Retinal pigment epithelial cell (primary cell): ENCODE measurements around the gene SRP72.

Experiments used
- DNase-seq: peaks from one replicate; pipeline ENCODE4 v3.0.0-alpha.2; 2010; ENCODE audit warnings: low read depth
- H3K4me3 ChIP-seq: 2 replicates; pipeline ENCODE4 v1.5.1; 2011; ENCODE audit warnings: mild to moderate bottlenecking, low read length, control low read depth, moderate library complexity
- TF ChIP-seq, protein P1 (sequence below): conservative IDR thresholded peaks from 2 replicates; pipeline ENCODE4 v1.5.1; 2011; ENCODE audit warnings: low read depth, low read length, control low read depth, inconsistent platforms

Gene SRP72

DNA sequence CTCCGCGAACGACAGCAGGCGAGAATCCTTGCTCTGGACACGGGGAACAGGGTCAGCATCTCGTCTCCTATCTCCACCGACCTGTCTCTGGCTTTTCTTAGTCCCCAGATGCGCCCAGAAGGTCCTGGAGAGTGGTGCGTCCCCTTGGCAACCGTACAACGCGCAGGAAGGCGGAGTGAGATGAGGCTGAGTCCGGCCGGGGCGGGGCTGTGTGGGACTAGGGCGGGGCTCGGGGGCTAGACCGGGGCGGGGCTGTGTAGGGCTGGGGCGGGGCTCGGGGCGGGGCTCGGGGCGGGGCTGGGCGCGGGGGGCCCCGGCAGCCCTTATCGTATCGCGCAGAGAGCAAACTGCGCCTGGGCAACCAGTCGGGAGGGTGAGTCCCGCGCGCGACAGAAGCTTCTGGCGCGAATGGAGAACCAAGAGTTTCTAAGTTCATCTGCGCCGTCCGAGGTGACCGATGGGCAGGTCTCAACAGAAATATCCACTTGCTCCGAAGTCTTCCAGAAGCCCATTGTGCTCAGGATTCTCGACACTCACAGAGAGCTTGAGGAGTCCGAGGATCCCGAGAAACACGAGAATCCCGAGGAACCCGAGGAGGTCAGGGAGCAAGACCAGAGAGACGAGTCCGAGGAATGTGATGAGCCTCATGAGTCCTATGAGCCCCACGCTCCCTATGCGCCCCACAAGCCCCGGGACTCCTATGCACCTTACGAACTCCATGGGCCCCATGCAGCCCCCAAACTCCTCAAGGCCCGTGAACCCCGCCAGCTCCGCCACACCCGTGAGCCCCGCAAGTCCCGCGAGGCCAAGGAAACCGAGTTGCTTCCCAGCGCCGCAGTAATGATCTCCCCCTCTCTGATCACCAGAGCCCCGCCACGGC lies 63.1 kb downstream of the SRP72 start:
- peak; percentile 20 for DNase-seq
- peak overlapping the region; percentile 75 for H3K4me3 ChIP-seq
- TF ChIP-seq, protein P1, sequence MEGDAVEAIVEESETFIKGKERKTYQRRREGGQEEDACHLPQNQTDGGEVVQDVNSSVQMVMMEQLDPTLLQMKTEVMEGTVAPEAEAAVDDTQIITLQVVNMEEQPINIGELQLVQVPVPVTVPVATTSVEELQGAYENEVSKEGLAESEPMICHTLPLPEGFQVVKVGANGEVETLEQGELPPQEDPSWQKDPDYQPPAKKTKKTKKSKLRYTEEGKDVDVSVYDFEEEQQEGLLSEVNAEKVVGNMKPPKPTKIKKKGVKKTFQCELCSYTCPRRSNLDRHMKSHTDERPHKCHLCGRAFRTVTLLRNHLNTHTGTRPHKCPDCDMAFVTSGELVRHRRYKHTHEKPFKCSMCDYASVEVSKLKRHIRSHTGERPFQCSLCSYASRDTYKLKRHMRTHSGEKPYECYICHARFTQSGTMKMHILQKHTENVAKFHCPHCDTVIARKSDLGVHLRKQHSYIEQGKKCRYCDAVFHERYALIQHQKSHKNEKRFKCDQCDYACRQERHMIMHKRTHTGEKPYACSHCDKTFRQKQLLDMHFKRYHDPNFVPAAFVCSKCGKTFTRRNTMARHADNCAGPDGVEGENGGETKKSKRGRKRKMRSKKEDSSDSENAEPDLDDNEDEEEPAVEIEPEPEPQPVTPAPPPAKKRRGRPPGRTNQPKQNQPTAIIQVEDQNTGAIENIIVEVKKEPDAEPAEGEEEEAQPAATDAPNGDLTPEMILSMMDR, result no peak

DNA sequence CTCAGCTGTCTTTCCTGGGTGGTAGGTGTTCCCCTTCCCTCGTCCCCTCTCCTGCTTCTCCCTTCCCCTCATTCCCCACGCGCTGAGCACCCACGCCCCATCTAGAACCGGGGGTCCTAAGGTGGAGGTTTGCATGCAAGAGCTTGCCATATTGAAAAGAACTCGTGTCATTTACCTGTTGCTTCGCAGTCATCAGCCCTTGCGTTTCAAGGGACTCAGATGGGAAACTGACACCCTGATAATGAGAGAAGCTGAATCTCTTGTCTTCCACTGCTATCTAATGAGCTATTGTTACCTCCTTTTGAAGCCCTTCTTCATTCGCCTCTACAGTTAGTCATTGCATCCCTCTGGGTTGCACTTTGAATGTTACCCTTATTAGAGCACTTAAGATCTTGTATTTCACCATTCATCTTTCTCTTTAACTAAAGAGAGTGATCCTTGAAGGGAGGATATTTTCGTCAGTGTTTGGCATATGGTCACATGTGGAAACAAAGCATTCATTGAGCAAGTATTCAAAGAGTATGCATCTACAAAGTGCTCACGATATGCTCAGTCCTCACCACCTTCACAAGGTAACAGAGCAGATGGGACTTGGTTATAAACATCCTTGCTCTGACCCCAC lies 63.8 kb downstream of the SRP72 start:
- peak overlapping the region; percentile 75 for H3K4me3 ChIP-seq
- TF ChIP-seq, protein P1, result no peak
- no peak for DNase-seq

DNA sequence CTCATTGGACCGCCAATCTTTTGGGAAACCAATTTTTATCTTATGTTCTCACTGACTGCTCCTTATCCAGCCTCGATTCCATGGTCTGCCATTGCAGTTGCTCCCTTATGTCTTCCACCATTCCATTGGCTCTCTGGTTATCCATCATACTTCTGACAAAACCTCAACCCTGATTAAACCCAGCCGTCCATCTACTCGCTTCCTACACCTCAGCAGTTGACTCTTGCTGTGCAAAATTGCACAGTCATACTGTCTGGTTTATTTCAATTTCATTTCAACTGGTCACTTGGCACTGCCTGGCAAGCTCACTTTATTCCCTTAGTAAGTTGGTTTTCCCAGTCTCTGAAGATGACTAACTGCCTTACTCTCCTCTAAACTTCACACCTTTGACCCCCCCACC lies 64.4 kb downstream of the SRP72 start:
- no peak for DNase-seq
- TF ChIP-seq, protein P1, result no peak
- no peak overlapping the region for H3K4me3 ChIP-seq

DNA sequence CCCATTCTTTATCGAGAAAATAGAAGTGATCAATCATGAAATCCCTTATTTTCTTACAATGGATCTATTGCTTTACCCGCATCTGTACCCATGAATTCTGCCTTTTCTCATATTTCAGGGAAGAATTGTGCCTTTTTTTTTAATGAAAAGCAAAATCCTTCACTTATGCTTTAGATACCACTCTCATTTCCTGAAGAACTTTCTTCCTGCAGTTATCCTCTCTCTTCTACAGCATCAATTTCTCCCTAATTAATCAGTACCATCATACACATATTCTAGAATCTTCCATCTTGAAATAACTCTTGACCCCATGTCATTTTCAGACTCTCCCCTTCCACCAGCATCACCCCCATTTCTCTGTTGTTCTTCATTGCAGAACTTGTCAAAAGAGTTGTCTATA lies 64.8 kb downstream of the SRP72 start:
- no peak overlapping the region for H3K4me3 ChIP-seq
- DNase-seq, result no peak
- TF ChIP-seq, protein P1, result no peak

DNA sequence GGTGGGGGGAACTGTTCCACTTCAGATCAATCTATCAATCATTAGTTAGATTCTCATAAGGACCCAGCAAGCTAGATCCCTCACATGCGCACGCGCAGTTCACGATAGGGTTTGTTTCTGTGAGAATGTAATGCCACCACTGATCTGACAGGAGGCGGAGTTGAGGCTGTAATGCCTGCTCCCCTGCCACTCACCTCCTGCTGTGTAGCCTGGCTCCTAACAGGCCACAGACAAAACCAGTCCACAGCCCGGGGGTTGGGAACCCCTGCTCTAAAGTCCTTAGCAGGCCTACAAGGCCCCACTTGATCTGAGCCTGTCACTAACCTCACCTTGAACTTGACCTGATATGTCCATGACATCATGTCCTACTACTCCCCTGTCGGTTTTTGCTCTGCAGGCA lies 68.5 kb downstream of the SRP72 start:
- no peak for DNase-seq
- H3K4me3 ChIP-seq, result no peak overlapping the region
- TF ChIP-seq, protein P1, result no peak

DNA sequence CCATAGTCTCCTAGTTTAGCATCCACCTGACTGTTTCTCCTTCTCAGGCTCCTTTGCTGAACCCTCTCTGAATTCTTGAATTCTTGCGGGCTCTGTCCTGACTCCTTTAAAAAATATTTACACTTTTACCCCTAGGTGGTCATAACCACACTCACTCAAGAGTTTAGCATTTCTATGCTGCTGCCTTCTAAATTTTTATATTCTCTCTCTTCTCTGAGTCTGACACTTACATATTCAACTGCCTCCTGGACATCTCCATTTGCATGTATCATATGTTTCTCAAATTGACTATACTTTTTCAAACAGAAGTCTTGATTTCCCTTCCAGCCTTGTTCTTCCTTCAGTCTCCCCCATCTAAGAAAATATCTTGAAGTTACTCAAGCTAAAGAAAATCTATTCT lies 69.7 kb downstream of the SRP72 start:
- no peak overlapping the region for H3K4me3 ChIP-seq
- TF ChIP-seq, protein P1, result no peak
- DNase-seq, result no peak

DNA sequence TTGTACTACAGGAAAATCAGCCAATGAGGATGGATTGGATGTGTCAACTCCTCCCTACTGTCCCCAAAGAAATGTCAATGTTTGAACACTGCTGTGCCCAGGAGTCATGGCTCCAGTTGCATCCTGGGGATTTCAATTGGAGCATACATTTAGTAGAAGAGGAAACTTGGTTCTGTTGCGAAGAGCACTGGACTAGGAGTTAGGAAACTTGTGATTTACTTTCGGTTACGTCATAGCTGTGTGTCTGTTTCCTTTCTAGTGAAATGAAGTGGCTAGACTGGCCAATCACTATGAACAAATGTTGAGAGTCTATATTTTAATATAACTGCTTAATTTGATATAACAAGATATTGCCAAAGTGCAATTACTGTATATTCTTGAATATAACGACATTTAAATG lies 73.4 kb downstream of the SRP72 start:
- DNase-seq, result no peak
- no peak overlapping the region for H3K4me3 ChIP-seq
- TF ChIP-seq, protein P1, result no peak
